Measurements from ENCODE around the gene PTPN14. TPM values are rescaled to one million over a fixed set of nuclear protein-coding genes. Genes with fewer than 3 reads are reported as not detected.

Gene PTPN14
- total RNA-seq, 1 experiment from 2014 or later, result 76.4 TPM

GRCh38 chr1:214496126-214496525 lies 55.3 kb downstream of the PTPN14 start:
- TF ChIP-seq, protein P1, sequence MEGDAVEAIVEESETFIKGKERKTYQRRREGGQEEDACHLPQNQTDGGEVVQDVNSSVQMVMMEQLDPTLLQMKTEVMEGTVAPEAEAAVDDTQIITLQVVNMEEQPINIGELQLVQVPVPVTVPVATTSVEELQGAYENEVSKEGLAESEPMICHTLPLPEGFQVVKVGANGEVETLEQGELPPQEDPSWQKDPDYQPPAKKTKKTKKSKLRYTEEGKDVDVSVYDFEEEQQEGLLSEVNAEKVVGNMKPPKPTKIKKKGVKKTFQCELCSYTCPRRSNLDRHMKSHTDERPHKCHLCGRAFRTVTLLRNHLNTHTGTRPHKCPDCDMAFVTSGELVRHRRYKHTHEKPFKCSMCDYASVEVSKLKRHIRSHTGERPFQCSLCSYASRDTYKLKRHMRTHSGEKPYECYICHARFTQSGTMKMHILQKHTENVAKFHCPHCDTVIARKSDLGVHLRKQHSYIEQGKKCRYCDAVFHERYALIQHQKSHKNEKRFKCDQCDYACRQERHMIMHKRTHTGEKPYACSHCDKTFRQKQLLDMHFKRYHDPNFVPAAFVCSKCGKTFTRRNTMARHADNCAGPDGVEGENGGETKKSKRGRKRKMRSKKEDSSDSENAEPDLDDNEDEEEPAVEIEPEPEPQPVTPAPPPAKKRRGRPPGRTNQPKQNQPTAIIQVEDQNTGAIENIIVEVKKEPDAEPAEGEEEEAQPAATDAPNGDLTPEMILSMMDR (conservative IDR thresholded peaks at IDR 0.05), result no peak
- H3K23me2 ChIP-seq (ENCODE audit: insufficient read length, low read depth, low read length, poor library complexity, severe bottlenecking), result no peaks in the 10 kb centered on the region
- H3K18ac ChIP-seq (ENCODE audit: insufficient read length, low read depth, low read length), result no peak overlapping the region
- H2BK5ac ChIP-seq (ENCODE audit: insufficient read length, low read length), result no peak overlapping the region
- H3T11ph ChIP-seq (ENCODE audit: low read length), result no peak overlapping the region
- H2BK120ac ChIP-seq (ENCODE audit: low read depth, low read length, poor library complexity, severe bottlenecking), result no peak overlapping the region
- peaks cover 4% of the 10 kb centered on the region for H3K79me1 ChIP-seq (ENCODE audit: insufficient read depth, low read depth, low read length, poor library complexity, severe bottlenecking)
- Mint-ChIP-seq H3K27ac (peak overlapping the region in 1 of 3 experiments; percentile 18; a peak in 3 of 7 replicates), H3K4me3 (no peak overlapping the region), H3K4me1 (peaks cover 48% of the 10 kb centered on the region in 2 experiments), H3K27me3 (ENCODE audit: low read depth) (no peaks in the 10 kb centered on the region), H3K36me3 (ENCODE audit: insufficient read depth in 1 of 3, low read depth in 3 of 3) (no peaks in the 10 kb centered on the region; a peak in 1 of 7 replicates), H3K9me3 (no peaks in the 10 kb centered on the region)
- no peak overlapping the region for H3K14ac ChIP-seq (ENCODE audit: insufficient read depth, low read length)
- no peak overlapping the region for H3K4ac ChIP-seq (ENCODE audit: low read depth, low read length)
- peaks cover 11% of the 10 kb centered on the region; the same call in 1 of the 2 replicates for H3K4me1 ChIP-seq (ENCODE audit: insufficient read depth, low read length)
- H2BK12ac ChIP-seq (ENCODE audit: insufficient read length, low read depth, low read length), result no peak overlapping the region
- H3K56ac ChIP-seq (ENCODE audit: insufficient read length, low read depth, low read length), result no peak overlapping the region
- no peak overlapping the region for H3K4me2 ChIP-seq (ENCODE audit: insufficient read depth, insufficient read length, low read length)
- H4K8ac ChIP-seq (replicated peaks; ENCODE audit: insufficient read length, low read depth, low read length), result no peak overlapping the region
- DNase-seq, result no peak
- H3K9me3 ChIP-seq (ENCODE audit: control insufficient read depth, low read depth, low read length), result no peaks in the 10 kb centered on the region
- no peaks in the 10 kb centered on the region for H3K27me3 ChIP-seq (ENCODE audit: insufficient read depth, low read length)
- no peak overlapping the region for H3K27ac ChIP-seq (ENCODE audit: insufficient read length, low read depth, low read length)
- H3K79me2 ChIP-seq (ENCODE audit: insufficient read depth, low read length), result peaks cover 9% of the 10 kb centered on the region; the same call in 1 of the 2 replicates
- H2AK5ac ChIP-seq (ENCODE audit: insufficient read length, low read length), result no peak overlapping the region
- no peak overlapping the region for H4K5ac ChIP-seq (ENCODE audit: insufficient read length, low read depth, low read length)
- H4K91ac ChIP-seq (ENCODE audit: insufficient read length, low read depth, low read length), result no peak overlapping the region
- no peak overlapping the region for H2AFZ ChIP-seq (ENCODE audit: low read length)
- no peaks in the 10 kb centered on the region for H4K20me1 ChIP-seq (ENCODE audit: control insufficient read depth, insufficient read depth, insufficient read length)
- no peak overlapping the region for H2BK20ac ChIP-seq (ENCODE audit: low read depth, low read length, poor library complexity, severe bottlenecking)
- no peak overlapping the region for H3K23ac ChIP-seq (ENCODE audit: insufficient read length, low read depth, low read length)
- WGBS (ENCODE audit: extremely low coverage, insufficient read length, low lambda C conversion rate), result no CpG with 5 or more reads among the region's 4 CpGs
- H2BK15ac ChIP-seq (ENCODE audit: low read depth, low read length), result no peak overlapping the region
- no peak overlapping the region for H3K9ac ChIP-seq (ENCODE audit: extremely low read depth, insufficient read length, low read length)
